ENCODE measurements around the gene SPTBN1.

Gene SPTBN1

GRCh38 chr2:54446625-54447024 lies 9.5 kb upstream of the SPTBN1 start:
- Histone ChIP-seq H2AFZ (ENCODE audit: low read length) (no peak overlapping the region), H4K91ac (ENCODE audit: low read depth, low read length, poor library complexity) (no peak overlapping the region), H3K4ac (ENCODE audit: low read length) (no peak overlapping the region), H3K9me3 (replicated peaks in 1 of 2; ENCODE audit: control insufficient read depth in 2 of 2, insufficient read depth in 1 of 2, low read depth in 1 of 2, low read length in 2 of 2) (no peaks in the 10 kb centered on the region), H3K27ac (replicated peaks; ENCODE audit: low read length) (no peak overlapping the region), H3K4me1 (ENCODE audit: control insufficient read depth in 2 of 2, insufficient read depth in 1 of 2, low read depth in 1 of 2, low read length in 2 of 2) (no peaks in the 10 kb centered on the region), H3K4me2 (ENCODE audit: insufficient read depth, low read length, poor library complexity, severe bottlenecking) (no peak overlapping the region), H3K14ac (ENCODE audit: low read length) (no peak overlapping the region), H4K8ac (ENCODE audit: low read depth, low read length) (no peak overlapping the region), H3K27me3 (ENCODE audit: control insufficient read depth in 3 of 3, insufficient read depth in 3 of 3, low read depth in 1 of 3, low read length in 3 of 3) (peaks cover 0 to 6% (median 0%) of the 10 kb centered on the region in 3 experiments), H2BK120ac (ENCODE audit: low read depth, low read length) (no peak overlapping the region), H3K4me3 (ENCODE audit: low read length in 2 of 2) (no peak overlapping the region), H2BK12ac (ENCODE audit: low read length) (no peak overlapping the region), H2BK15ac (ENCODE audit: low read length) (no peak overlapping the region), H2BK5ac (ENCODE audit: low read length) (no peak overlapping the region), H3K79me1 (ENCODE audit: low read depth, low read length) (no peaks in the 10 kb centered on the region), H3K9ac (ENCODE audit: low read depth, low read length, poor library complexity) (no peak overlapping the region), H3K23ac (ENCODE audit: low read depth, low read length, poor library complexity) (no peak overlapping the region), H3K36me3 (replicated peaks in 1 of 2; ENCODE audit: control insufficient read depth in 2 of 2, insufficient read depth in 2 of 2, low read length in 2 of 2) (no peaks in the 10 kb centered on the region), H2AK5ac (ENCODE audit: low read depth, low read length) (no peak overlapping the region), H3K18ac (ENCODE audit: low read length) (no peak overlapping the region)
- no CpG with 5 or more reads among the region's 2 CpGs for WGBS, 2 donors (ENCODE audit: extremely low coverage in 2 of 2, insufficient read length in 2 of 2, insufficient replicate concordance in 1 of 2)
- DNase-seq (ENCODE audit: low spot score), result no peak

GRCh38 chr2:54454548-54455130 lies 1.5 kb upstream of the SPTBN1 start:
- WGBS, 2 donors (ENCODE audit: extremely low coverage in 2 of 2, insufficient read length in 2 of 2, insufficient replicate concordance in 1 of 2), result no CpG with 5 or more reads among the region's 4 CpGs
- Histone ChIP-seq H3K27ac (replicated peaks; ENCODE audit: low read length) (no peak overlapping the region), H3K79me1 (ENCODE audit: low read depth, low read length) (peaks cover 6% of the 10 kb centered on the region)

GRCh38 chr2:54455131-54455562 lies 980 bp upstream of the SPTBN1 start:
- H2BK120ac ChIP-seq (ENCODE audit: low read depth, low read length), result no peak overlapping the region
- H2AFZ ChIP-seq (ENCODE audit: low read length), result peak overlapping the region; percentile 97
- no peaks in the 10 kb centered on the region for H3K36me3 ChIP-seq (replicated peaks in 1 of 2; ENCODE audit: control insufficient read depth in 2 of 2, insufficient read depth in 2 of 2, low read length in 2 of 2)
- peak overlapping the region; percentile 90 for H2BK15ac ChIP-seq (ENCODE audit: low read length)
- H2BK12ac ChIP-seq (ENCODE audit: low read length), result no peak overlapping the region
- no CpG with 5 or more reads among the region's 20 CpGs for WGBS, 2 donors (ENCODE audit: extremely low coverage in 2 of 2, insufficient read length in 2 of 2, insufficient replicate concordance in 1 of 2)
- H3K4me2 ChIP-seq (ENCODE audit: insufficient read depth, low read length, poor library complexity, severe bottlenecking), result peak overlapping the region; percentile 81
- no peak overlapping the region for H3K27ac ChIP-seq (replicated peaks; ENCODE audit: low read length)
- peak overlapping the region; percentile 34 for H3K9ac ChIP-seq (ENCODE audit: low read depth, low read length, poor library complexity)
- DNase-seq (ENCODE audit: low spot score), result peak; percentile 12
- no peaks in the 10 kb centered on the region for H3K9me3 ChIP-seq (replicated peaks in 1 of 2; ENCODE audit: control insufficient read depth in 2 of 2, insufficient read depth in 1 of 2, low read depth in 1 of 2, low read length in 2 of 2)
- peak overlapping the region; percentile 84 for H3K18ac ChIP-seq (ENCODE audit: low read length)
- peaks cover 6 to 9% of the 10 kb centered on the region in 2 donors for H3K4me1 ChIP-seq (ENCODE audit: control insufficient read depth in 2 of 2, insufficient read depth in 1 of 2, low read depth in 1 of 2, low read length in 2 of 2)
- no peak overlapping the region for H3K4ac ChIP-seq (ENCODE audit: low read length)
- peaks cover 6% of the 10 kb centered on the region for H3K79me1 ChIP-seq (ENCODE audit: low read depth, low read length)
- peak overlapping the region; percentile 15 for H2BK5ac ChIP-seq (ENCODE audit: low read length)
- H3K23ac ChIP-seq (ENCODE audit: low read depth, low read length, poor library complexity), result no peak overlapping the region
- peak overlapping the region; percentile 65 to 92 for H3K4me3 ChIP-seq (ENCODE audit: low read length in 2 of 2)
- H3K27me3 ChIP-seq (ENCODE audit: control insufficient read depth in 3 of 3, insufficient read depth in 3 of 3, low read depth in 1 of 3, low read length in 3 of 3), result no peaks in the 10 kb centered on the region
- peak overlapping the region; percentile 78 for H2AK5ac ChIP-seq (ENCODE audit: low read depth, low read length)
- no peak overlapping the region for H3K14ac ChIP-seq (ENCODE audit: low read length)
- H4K91ac ChIP-seq (ENCODE audit: low read depth, low read length, poor library complexity), result peak overlapping the region; percentile 39
- peak overlapping the region; percentile 72 for H4K8ac ChIP-seq (ENCODE audit: low read depth, low read length)

More at GRCh38 chr2:54454548-54455130, 1.5 kb upstream of the SPTBN1 start:
- no peak overlapping the region for H4K91ac ChIP-seq (ENCODE audit: low read depth, low read length, poor library complexity)
- no peak overlapping the region for H2BK15ac ChIP-seq (ENCODE audit: low read length)
- H3K4ac ChIP-seq (ENCODE audit: low read length), result no peak overlapping the region
- no peak overlapping the region for H4K8ac ChIP-seq (ENCODE audit: low read depth, low read length)
- peak overlapping the region; percentile 81 for H3K4me2 ChIP-seq (ENCODE audit: insufficient read depth, low read length, poor library complexity, severe bottlenecking)
- no peak for DNase-seq (ENCODE audit: low spot score)
- peak overlapping the region in 1 of 2 donors; percentile 65 for H3K4me3 ChIP-seq (ENCODE audit: low read length in 2 of 2)
- H3K27me3 ChIP-seq (ENCODE audit: control insufficient read depth in 3 of 3, insufficient read depth in 3 of 3, low read depth in 1 of 3, low read length in 3 of 3), result no peaks in the 10 kb centered on the region
- peaks cover 6 to 9% of the 10 kb centered on the region in 2 donors for H3K4me1 ChIP-seq (ENCODE audit: control insufficient read depth in 2 of 2, insufficient read depth in 1 of 2, low read depth in 1 of 2, low read length in 2 of 2)
- H3K23ac ChIP-seq (ENCODE audit: low read depth, low read length, poor library complexity), result no peak overlapping the region
- no peak overlapping the region for H2BK120ac ChIP-seq (ENCODE audit: low read depth, low read length)
- H3K36me3 ChIP-seq (replicated peaks in 1 of 2; ENCODE audit: control insufficient read depth in 2 of 2, insufficient read depth in 2 of 2, low read length in 2 of 2), result no peaks in the 10 kb centered on the region
- no peaks in the 10 kb centered on the region for H3K9me3 ChIP-seq (replicated peaks in 1 of 2; ENCODE audit: control insufficient read depth in 2 of 2, insufficient read depth in 1 of 2, low read depth in 1 of 2, low read length in 2 of 2)
- no peak overlapping the region for H2BK12ac ChIP-seq (ENCODE audit: low read length)
- H2BK5ac ChIP-seq (ENCODE audit: low read length), result no peak overlapping the region
- H3K14ac ChIP-seq (ENCODE audit: low read length), result no peak overlapping the region
- no peak overlapping the region for H3K9ac ChIP-seq (ENCODE audit: low read depth, low read length, poor library complexity)
- H2AFZ ChIP-seq (ENCODE audit: low read length), result peak overlapping the region; percentile 97
- no peak overlapping the region for H3K18ac ChIP-seq (ENCODE audit: low read length)
- H2AK5ac ChIP-seq (ENCODE audit: low read depth, low read length), result no peak overlapping the region

GRCh38 chr2:54456362-54456611 lies 160 bp downstream of the SPTBN1 start:
- no peaks in the 10 kb centered on the region for H3K9me3 ChIP-seq (replicated peaks in 1 of 2; ENCODE audit: control insufficient read depth in 2 of 2, insufficient read depth in 1 of 2, low read depth in 1 of 2, low read length in 2 of 2)
- no peak overlapping the region for H2BK120ac ChIP-seq (ENCODE audit: low read depth, low read length)
- peak overlapping the region; percentile 98 for H2AFZ ChIP-seq (ENCODE audit: low read length)
- peak overlapping the region; percentile 76 for H3K18ac ChIP-seq (ENCODE audit: low read length)
- no peaks in the 10 kb centered on the region for H3K27me3 ChIP-seq (ENCODE audit: control insufficient read depth in 3 of 3, insufficient read depth in 3 of 3, low read depth in 1 of 3, low read length in 3 of 3)
- DNase-seq (ENCODE audit: low spot score), result peak; percentile 67
- no peaks in the 10 kb centered on the region for H3K36me3 ChIP-seq (replicated peaks in 1 of 2; ENCODE audit: control insufficient read depth in 2 of 2, insufficient read depth in 2 of 2, low read length in 2 of 2)
- no peak overlapping the region for H3K14ac ChIP-seq (ENCODE audit: low read length)
- H4K91ac ChIP-seq (ENCODE audit: low read depth, low read length, poor library complexity), result no peak overlapping the region
- H3K4me2 ChIP-seq (ENCODE audit: insufficient read depth, low read length, poor library complexity, severe bottlenecking), result peak overlapping the region; percentile 93
- H3K27ac ChIP-seq (replicated peaks; ENCODE audit: low read length), result peak overlapping the region; percentile 76
- no CpG with 5 or more reads among the region's 30 CpGs for WGBS, 2 donors (ENCODE audit: extremely low coverage in 2 of 2, insufficient read length in 2 of 2, insufficient replicate concordance in 1 of 2)
- no peak overlapping the region for H2BK12ac ChIP-seq (ENCODE audit: low read length)
- H3K23ac ChIP-seq (ENCODE audit: low read depth, low read length, poor library complexity), result no peak overlapping the region
- no peak overlapping the region for H4K8ac ChIP-seq (ENCODE audit: low read depth, low read length)
- H2BK15ac ChIP-seq (ENCODE audit: low read length), result peak overlapping the region; percentile 17
- no peak overlapping the region for H3K4ac ChIP-seq (ENCODE audit: low read length)
- no peak overlapping the region for H2AK5ac ChIP-seq (ENCODE audit: low read depth, low read length)
- H3K79me1 ChIP-seq (ENCODE audit: low read depth, low read length), result peaks cover 6% of the 10 kb centered on the region
- H2BK5ac ChIP-seq (ENCODE audit: low read length), result peak overlapping the region; percentile 53
- peaks cover 6 to 9% of the 10 kb centered on the region in 2 donors for H3K4me1 ChIP-seq (ENCODE audit: control insufficient read depth in 2 of 2, insufficient read depth in 1 of 2, low read depth in 1 of 2, low read length in 2 of 2)
- H3K9ac ChIP-seq (ENCODE audit: low read depth, low read length, poor library complexity), result peak overlapping the region; percentile 88
- H3K4me3 ChIP-seq (ENCODE audit: low read length in 2 of 2), result peak overlapping the region; percentile 65 to 99
